ENCODE results near the gene SMPD4. TPM values are rescaled to one million over a fixed set of nuclear protein-coding genes. Genes with fewer than 3 reads are reported as not detected.
"Not testable (repeated sequence)": the region's sequence is repeated elsewhere in the genome, so short reads cannot be mapped to it uniquely, and the experiment has no call there.

The SMPD4 gene
- total and polyA plus RNA-seq, 2 experiments from 2014 or later = 28.1 to 47.9 TPM

DNA sequence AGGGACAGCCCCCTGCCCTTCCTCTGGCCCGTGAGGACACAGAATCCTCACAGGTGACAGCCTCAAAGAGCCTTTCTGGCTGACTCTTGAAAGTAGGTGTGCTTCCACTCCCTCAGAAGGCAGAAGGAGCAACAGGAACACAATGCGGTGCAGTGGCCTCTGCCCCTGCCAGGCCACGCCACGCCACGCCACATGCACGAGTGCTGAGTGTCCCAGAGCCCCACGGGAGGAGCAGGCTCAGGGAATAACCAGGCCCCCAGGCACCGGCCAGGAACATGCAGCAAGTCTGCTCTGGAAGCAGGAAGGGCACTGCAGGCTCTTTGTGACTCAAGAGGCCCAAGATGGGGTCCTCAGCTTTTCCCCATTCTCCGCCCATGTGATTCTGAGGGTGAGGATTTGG lies 18.4 kb downstream of the SMPD4 start:
- Histone ChIP-seq H3K36me3 (replicated peaks; ENCODE audit: insufficient read depth, low read depth) (no peaks in the 10 kb centered on the region), H4K20me1 (ENCODE audit: insufficient read depth, poor library complexity, severe bottlenecking) (no peaks in the 10 kb centered on the region), H3K4me1 (ENCODE audit: insufficient read depth) (no peaks in the 10 kb centered on the region), H3K4me3 (no peak overlapping the region), H2AFZ (no peak overlapping the region), H3K27me3 (no peaks in the 10 kb centered on the region), H3K79me2 (no peaks in the 10 kb centered on the region), H3K9me3 (ENCODE audit: low read depth) (no peaks in the 10 kb centered on the region), H3K9me2 (replicated peaks; ENCODE audit: insufficient read depth) (no peaks in the 10 kb centered on the region), H3K4me2 (no peak overlapping the region), H3K27ac (no peak overlapping the region)
- DNase-seq (ENCODE audit: low spot score) = no peak
- 96% methylated on average over 9 of the region's 9 CpGs for WGBS (ENCODE audit: low lambda C conversion rate, missing lambda C conversion rate)
- TF ChIP-seq EZH2 (IDR thresholded peaks at IDR 0.05; ENCODE audit: borderline replicate concordance) (no peak), EZH2phosphoT487 (IDR thresholded peaks at IDR 0.05; ENCODE audit: low read depth, severe bottlenecking, unreplicated experiment) (no peak)
- TF ChIP-seq, protein P1, sequence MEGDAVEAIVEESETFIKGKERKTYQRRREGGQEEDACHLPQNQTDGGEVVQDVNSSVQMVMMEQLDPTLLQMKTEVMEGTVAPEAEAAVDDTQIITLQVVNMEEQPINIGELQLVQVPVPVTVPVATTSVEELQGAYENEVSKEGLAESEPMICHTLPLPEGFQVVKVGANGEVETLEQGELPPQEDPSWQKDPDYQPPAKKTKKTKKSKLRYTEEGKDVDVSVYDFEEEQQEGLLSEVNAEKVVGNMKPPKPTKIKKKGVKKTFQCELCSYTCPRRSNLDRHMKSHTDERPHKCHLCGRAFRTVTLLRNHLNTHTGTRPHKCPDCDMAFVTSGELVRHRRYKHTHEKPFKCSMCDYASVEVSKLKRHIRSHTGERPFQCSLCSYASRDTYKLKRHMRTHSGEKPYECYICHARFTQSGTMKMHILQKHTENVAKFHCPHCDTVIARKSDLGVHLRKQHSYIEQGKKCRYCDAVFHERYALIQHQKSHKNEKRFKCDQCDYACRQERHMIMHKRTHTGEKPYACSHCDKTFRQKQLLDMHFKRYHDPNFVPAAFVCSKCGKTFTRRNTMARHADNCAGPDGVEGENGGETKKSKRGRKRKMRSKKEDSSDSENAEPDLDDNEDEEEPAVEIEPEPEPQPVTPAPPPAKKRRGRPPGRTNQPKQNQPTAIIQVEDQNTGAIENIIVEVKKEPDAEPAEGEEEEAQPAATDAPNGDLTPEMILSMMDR (IDR thresholded peaks at IDR 0.05; ENCODE audit: poor library complexity) = no peak

DNA sequence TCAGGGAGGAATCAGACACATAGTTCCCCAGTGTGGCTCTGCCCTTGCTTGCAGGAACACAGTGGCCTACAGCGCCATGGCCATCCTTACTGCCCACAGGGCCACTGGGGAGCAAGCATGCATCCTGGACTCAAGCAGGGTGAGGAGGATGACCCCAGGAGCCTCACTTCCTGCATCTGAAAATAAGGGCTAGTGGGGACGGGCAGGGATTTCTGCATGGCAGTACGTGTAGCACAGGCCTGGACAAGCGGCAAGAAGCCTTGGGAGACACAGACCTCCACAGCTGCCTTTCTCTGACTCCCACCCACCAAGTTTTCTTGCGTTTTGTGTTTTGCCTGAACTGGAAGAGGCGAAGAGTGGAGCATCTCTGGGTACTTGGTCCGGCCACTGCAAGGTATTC lies 18.9 kb downstream of the SMPD4 start:
- H3K27ac ChIP-seq = not testable (repeated sequence)
- 95% methylated on average over 7 of the region's 7 CpGs for WGBS (ENCODE audit: low lambda C conversion rate, missing lambda C conversion rate)

DNA sequence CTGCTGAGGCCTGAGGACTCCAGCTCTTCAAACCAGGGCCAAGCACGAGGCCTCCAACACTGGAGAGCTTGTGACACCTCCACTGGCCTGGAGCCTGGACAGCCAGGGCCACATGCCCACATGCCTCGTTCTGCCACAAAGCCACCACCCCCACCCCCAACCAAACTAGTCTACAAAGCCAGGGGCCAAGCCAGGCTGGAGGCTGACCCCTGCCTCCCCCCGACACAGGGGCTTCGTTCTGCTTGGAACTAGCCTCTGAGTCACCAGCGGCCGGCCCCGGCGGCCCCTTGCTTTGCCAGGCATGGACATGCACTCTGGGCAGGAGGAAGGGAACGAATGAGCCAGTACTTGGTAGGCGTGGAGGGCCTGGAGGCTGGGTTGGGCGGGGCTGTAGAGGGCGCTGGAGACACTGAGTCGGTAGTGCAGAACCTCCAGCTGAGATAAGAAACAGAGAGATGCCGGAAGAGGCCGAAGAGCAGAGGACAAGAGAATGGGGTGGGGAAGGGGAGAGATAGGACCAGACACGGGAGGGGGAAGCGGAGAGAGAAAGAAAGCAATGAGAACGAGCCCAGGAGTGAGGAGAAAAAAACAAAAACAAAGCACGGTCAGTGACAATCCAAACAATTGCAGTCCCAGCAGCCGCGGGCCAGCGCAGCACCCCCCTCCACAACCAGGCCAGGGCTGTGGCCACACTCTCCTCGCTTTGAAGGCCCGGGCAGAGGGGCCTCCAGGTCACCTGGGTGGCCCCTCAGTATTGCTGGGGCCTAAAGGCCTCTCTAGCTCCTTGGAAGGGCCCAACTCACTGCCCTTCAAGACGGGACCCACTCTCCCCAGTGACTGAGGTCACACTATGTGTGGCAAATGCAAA lies 20.3 kb downstream of the SMPD4 start:
- peak; percentile 45 for DNase-seq (ENCODE audit: low spot score)
- TF ChIP-seq, protein P1 (IDR thresholded peaks at IDR 0.05; ENCODE audit: poor library complexity) = peak; percentile 17
- H3K9me2 ChIP-seq (replicated peaks; ENCODE audit: insufficient read depth); H2AFZ ChIP-seq; H3K27ac ChIP-seq; H3K4me3 ChIP-seq; H3K79me2 ChIP-seq; H3K9me3 ChIP-seq (ENCODE audit: low read depth); H3K4me2 ChIP-seq; H3K36me3 ChIP-seq (replicated peaks; ENCODE audit: insufficient read depth, low read depth); H3K27me3 ChIP-seq; H3K4me1 ChIP-seq (ENCODE audit: insufficient read depth); H4K20me1 ChIP-seq (ENCODE audit: insufficient read depth, poor library complexity, severe bottlenecking): not testable (repeated sequence)
- WGBS (ENCODE audit: low lambda C conversion rate, missing lambda C conversion rate) = 74% methylated on average over 19 of the region's 25 CpGs

More for the DNA sequence above, 18.9 kb downstream of the SMPD4 start:
- H3K4me3 ChIP-seq; DNase-seq (ENCODE audit: low spot score); H3K36me3 ChIP-seq (replicated peaks; ENCODE audit: insufficient read depth, low read depth); H3K4me2 ChIP-seq; H3K79me2 ChIP-seq; H4K20me1 ChIP-seq (ENCODE audit: insufficient read depth, poor library complexity, severe bottlenecking); H3K9me3 ChIP-seq (ENCODE audit: low read depth); H3K4me1 ChIP-seq (ENCODE audit: insufficient read depth); H3K27me3 ChIP-seq; H2AFZ ChIP-seq; H3K9me2 ChIP-seq (replicated peaks; ENCODE audit: insufficient read depth): not testable (repeated sequence)

DNA sequence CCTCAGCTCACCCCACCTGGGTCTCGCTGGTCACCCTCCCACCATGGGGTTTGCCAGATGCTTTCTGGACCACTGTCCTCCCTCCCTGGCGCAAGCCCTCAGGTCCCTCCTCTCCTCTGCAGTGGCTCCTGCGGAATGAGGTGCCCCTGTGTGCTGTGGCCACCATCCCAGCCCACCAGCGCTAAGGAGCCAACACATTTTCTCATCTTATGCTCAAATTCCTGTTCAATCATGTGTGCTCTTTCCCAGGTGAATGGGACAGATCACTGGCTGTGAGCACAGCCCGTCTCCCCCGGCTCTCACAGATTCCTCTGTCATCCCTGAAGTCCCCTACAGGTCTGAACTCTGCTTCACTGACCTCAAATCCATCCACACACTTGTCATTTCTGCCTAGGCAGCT lies 21.3 kb downstream of the SMPD4 start:
- no peaks in the 10 kb centered on the region for H3K36me3 ChIP-seq (replicated peaks; ENCODE audit: insufficient read depth, low read depth)

DNA sequence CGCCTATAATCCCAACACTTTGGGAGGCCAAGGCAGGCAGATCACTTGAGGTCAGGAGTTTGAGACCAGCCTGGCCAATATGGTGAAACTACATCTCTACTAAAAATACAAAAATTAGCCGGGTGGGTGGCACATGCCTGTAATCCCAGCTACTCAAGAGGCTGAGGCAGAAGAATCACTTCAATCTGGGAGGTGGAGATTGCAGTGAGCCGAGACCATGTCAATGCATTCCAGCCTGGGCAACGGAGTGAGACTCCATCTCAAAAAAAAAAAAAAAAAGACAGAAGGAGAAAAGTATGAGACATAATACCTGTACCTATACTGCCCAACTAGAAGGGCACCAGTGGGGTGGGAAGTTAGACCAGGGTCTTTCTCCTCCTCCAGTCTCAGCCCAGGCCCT lies 22.0 kb downstream of the SMPD4 start:
- H4K20me1 ChIP-seq (ENCODE audit: insufficient read depth, poor library complexity, severe bottlenecking) = not testable (repeated sequence)
- WGBS (ENCODE audit: low lambda C conversion rate, missing lambda C conversion rate) = 94% methylated on average over 3 of the region's 4 CpGs

More for the DNA sequence above, 21.3 kb downstream of the SMPD4 start:
- H3K4me1 ChIP-seq (ENCODE audit: insufficient read depth) = no peaks in the 10 kb centered on the region
- H4K20me1 ChIP-seq (ENCODE audit: insufficient read depth, poor library complexity, severe bottlenecking) = no peaks in the 10 kb centered on the region
- H3K27me3 ChIP-seq = no peaks in the 10 kb centered on the region
- H2AFZ ChIP-seq = no peak overlapping the region
- H3K9me3 ChIP-seq (ENCODE audit: low read depth) = no peaks in the 10 kb centered on the region
- TF ChIP-seq EZH2 (IDR thresholded peaks at IDR 0.05; ENCODE audit: borderline replicate concordance) (no peak), EZH2phosphoT487 (IDR thresholded peaks at IDR 0.05; ENCODE audit: low read depth, severe bottlenecking, unreplicated experiment) (no peak)
- TF ChIP-seq, protein P1 (IDR thresholded peaks at IDR 0.05; ENCODE audit: poor library complexity) = no peak
- H3K4me2 ChIP-seq = no peak overlapping the region
- 98% methylated on average over 5 of the region's 6 CpGs for WGBS (ENCODE audit: low lambda C conversion rate, missing lambda C conversion rate)
- no peak overlapping the region for H3K4me3 ChIP-seq
- H3K79me2 ChIP-seq = no peaks in the 10 kb centered on the region
- no peak overlapping the region for H3K27ac ChIP-seq
- DNase-seq (ENCODE audit: low spot score) = no peak
- H3K9me2 ChIP-seq (replicated peaks; ENCODE audit: insufficient read depth) = no peaks in the 10 kb centered on the region

More for the DNA sequence above, 22.0 kb downstream of the SMPD4 start:
- H3K27me3 ChIP-seq; H3K4me1 ChIP-seq (ENCODE audit: insufficient read depth); H3K27ac ChIP-seq; DNase-seq (ENCODE audit: low spot score); H3K4me2 ChIP-seq; H3K79me2 ChIP-seq; H3K36me3 ChIP-seq (replicated peaks; ENCODE audit: insufficient read depth, low read depth); H3K9me2 ChIP-seq (replicated peaks; ENCODE audit: insufficient read depth); H2AFZ ChIP-seq; H3K4me3 ChIP-seq; H3K9me3 ChIP-seq (ENCODE audit: low read depth): not testable (repeated sequence)

Measured in hepatocyte (in vitro differentiated cells).